Mucosa of stomach (tissue), 1 donor: ENCODE data around the gene PGR.

ENCODE experiments used
- H3K27me3 ChIP-seq: one replicate; pipeline ENCODE4 v1.7.0; 2013; ENCODE audit warnings: mild to moderate bottlenecking, low read length; ENCODE audit not compliant: control insufficient read depth, insufficient read depth
- H3K36me3 ChIP-seq: one replicate; pipeline ENCODE4 v1.7.0; 2013; ENCODE audit warnings: low read length; ENCODE audit not compliant: control insufficient read depth, insufficient read depth
- H3K4me1 ChIP-seq: one replicate; pipeline ENCODE4 v1.7.0; 2013; ENCODE audit warnings: mild to moderate bottlenecking, low read length; ENCODE audit not compliant: control insufficient read depth, insufficient read depth
- H3K4me3 ChIP-seq: one replicate; pipeline ENCODE4 v1.7.0; 2013; ENCODE audit warnings: low read length
- H3K9ac ChIP-seq: one replicate; pipeline ENCODE4 v1.7.0; 2013; ENCODE audit warnings: mild to moderate bottlenecking, low read length, moderate library complexity
- H3K9me3 ChIP-seq: one replicate; pipeline ENCODE4 v1.7.0; 2013; ENCODE audit warnings: mild to moderate bottlenecking, low read length, moderate library complexity; ENCODE audit not compliant: control insufficient read depth
- donor health status: Pancreatic carcinoma.

PGR gene

DNA sequence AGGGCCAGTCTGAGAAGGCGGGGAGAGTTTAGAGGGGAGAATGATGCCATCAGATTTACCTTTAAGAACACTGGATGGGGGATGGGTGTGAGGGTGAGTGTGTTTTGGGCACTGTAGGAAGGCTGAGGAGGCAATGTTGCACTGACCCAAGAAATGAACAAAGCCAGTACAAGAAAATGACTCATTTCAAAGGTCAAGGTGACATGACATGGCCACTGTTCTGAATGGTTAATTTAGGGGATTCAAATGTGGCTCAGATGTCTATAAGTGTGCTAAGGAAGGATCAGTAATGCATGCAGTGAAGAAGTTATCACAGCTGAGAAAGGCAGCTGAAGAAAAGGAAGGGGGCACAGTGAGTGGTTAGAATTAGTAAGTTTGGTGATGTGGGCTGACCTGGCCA lies 129.9 kb downstream of the PGR start:
- H3K9me3 ChIP-seq, result no peaks in the 10 kb centered on the region
- no peaks in the 10 kb centered on the region for H3K27me3 ChIP-seq
- H3K4me1 ChIP-seq, result no peaks in the 10 kb centered on the region
- H3K9ac ChIP-seq, result no peak overlapping the region
- no peaks in the 10 kb centered on the region for H3K36me3 ChIP-seq
- H3K4me3 ChIP-seq, result no peak overlapping the region

DNA sequence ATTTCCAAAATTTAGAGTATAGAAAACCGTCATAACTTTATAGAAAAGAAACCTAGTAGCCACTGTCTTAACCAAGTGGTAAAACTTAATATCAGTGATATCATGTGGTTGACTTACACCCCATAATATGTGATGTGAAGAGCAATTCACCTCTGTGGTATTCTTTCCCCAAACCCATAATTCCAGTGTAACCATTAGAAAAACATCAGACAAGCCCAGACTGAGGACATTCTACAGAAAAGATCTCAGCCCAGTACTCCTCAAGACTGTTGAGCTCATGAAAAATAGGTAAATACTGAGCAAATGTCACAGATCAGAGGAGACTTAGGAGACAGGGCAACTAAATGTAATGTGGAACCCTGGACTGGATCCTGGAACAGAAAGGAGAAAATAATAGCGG lies 134.6 kb downstream of the PGR start:
- Histone ChIP-seq H3K9me3 (no peaks in the 10 kb centered on the region), H3K4me3 (no peak overlapping the region), H3K9ac (no peak overlapping the region), H3K27me3 (no peaks in the 10 kb centered on the region), H3K36me3 (peaks cover 8% of the 10 kb centered on the region), H3K4me1 (no peaks in the 10 kb centered on the region)

DNA sequence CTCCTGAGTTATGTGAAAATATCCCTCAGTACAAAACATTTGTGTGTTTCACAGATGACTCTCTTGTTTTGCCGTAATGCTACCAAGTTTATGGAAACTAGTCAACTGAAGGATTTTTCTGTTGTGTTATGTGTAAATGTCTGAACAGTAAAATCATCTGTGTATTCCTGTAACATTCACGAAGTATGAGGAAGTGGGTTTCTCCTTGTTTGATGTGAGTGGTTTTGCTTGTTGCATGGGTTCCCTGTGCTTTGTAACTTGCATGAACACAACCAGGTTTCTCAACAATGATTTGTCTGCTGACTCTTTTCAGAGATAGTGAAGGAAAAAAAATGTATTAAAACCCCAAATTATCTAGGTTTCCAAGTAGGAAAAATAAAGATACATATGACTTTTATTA lies 138.1 kb downstream of the PGR start:
- peaks cover 8% of the 10 kb centered on the region for H3K36me3 ChIP-seq
- no peaks in the 10 kb centered on the region for H3K27me3 ChIP-seq
- H3K9me3 ChIP-seq, result no peaks in the 10 kb centered on the region
- no peak overlapping the region for H3K4me3 ChIP-seq
- no peak overlapping the region for H3K9ac ChIP-seq
- H3K4me1 ChIP-seq, result no peaks in the 10 kb centered on the region

DNA sequence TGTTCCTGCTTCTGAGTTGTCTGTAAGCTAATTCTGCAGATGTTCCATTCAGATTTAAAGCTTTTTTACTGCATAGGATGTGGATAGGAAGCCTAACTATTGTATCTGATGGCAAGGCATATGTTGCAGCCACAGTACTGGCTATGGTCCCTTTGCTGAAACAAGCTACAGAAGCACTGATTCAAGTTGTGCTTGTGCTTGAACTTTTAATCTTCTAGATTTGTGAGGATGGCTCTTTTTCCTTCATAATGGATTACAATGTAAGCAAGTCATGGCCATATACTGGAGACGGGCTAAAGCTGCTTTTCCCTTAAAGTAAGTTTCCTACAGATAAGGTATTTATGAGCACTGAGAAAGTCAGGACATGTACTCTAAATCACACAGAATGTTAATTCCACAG lies 138.7 kb downstream of the PGR start:
- H3K4me1 ChIP-seq, result no peaks in the 10 kb centered on the region

DNA sequence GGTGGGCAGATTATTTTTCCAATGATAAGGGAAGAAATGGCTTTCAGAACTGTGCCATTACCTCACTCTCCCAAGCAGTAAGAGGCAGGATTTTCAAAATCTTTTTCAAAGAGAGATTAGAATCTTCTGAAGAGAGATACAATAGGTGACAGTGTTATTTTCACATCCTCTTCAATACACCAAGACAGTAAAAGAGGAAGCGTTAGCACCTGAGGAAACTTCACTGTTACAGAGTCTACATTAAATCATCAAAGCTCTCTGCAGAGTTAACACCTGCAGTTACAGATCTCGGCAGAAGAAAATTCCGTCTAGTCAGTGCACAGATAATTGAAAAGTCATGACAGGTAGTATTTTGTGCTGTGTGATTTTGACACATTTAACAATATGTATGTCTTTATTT lies 144.9 kb downstream of the PGR start:
- no peaks in the 10 kb centered on the region for H3K9me3 ChIP-seq
- no peaks in the 10 kb centered on the region for H3K27me3 ChIP-seq
- no peak overlapping the region for H3K9ac ChIP-seq
- no peaks in the 10 kb centered on the region for H3K4me1 ChIP-seq
- H3K36me3 ChIP-seq, result peaks cover 8% of the 10 kb centered on the region
- H3K4me3 ChIP-seq, result no peak overlapping the region

More for the DNA sequence above, 138.7 kb downstream of the PGR start:
- Histone ChIP-seq H3K9me3 (no peaks in the 10 kb centered on the region), H3K4me3 (no peak overlapping the region), H3K9ac (no peak overlapping the region), H3K27me3 (no peaks in the 10 kb centered on the region), H3K36me3 (peaks cover 8% of the 10 kb centered on the region)

DNA sequence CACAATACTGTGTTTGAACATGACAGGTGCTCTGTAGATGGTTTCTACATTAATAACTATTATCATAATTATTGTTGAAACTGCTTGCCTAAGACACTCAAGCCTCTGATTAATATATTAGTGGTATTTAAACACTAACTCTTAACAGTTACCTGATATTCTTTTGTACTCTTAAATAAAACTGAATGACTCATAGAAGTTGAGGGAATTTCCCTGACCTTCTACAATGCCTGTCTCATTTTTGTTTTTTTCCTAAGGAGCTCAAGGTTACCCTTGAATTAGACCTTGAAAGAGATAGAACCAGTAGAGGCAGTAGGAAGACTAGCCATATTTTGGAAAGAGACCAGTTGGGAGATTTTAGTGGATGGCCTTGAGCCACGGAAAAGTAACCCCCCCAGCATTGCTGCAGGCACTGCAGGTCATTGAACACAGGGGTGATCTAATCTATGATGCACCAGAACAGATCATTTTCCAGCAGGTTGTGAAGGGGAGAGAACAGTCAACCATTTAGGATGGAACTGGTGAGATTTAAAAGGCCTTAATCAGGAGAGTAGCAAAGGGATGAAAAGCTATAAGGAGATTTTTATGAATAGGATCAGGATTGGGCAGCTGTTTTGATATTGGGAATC lies 148.3 kb downstream of the PGR start:
- no peaks in the 10 kb centered on the region for H3K27me3 ChIP-seq
- H3K9ac ChIP-seq, result no peak overlapping the region
- H3K4me1 ChIP-seq, result no peaks in the 10 kb centered on the region
- peaks cover 15% of the 10 kb centered on the region for H3K36me3 ChIP-seq
- H3K4me3 ChIP-seq, result no peak overlapping the region
- H3K9me3 ChIP-seq, result no peaks in the 10 kb centered on the region

DNA sequence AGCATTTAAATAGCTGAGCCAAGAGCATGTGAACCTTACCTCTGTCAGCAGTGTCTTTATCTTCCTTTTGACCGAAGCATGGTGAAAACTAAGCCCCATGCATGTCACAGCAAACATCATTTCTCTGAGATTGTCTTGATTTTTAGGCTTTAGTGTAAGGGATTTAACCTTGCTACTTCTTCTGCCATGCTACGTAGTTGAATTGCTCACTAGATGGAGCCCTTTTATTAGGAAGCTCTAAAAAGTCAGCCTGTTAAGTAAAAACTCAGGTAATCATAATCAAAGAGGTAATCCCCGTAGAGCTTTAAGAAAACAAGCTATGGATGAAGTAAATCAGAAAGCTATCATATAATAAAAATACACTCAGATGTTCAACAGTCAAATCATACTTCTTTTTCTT lies 149.5 kb downstream of the PGR start:
- Histone ChIP-seq H3K36me3 (peaks cover 16% of the 10 kb centered on the region), H3K4me1 (no peaks in the 10 kb centered on the region)

More for the DNA sequence above, 149.5 kb downstream of the PGR start:
- no peaks in the 10 kb centered on the region for H3K27me3 ChIP-seq
- H3K4me3 ChIP-seq, result no peak overlapping the region
- no peak overlapping the region for H3K9ac ChIP-seq
- H3K9me3 ChIP-seq, result no peaks in the 10 kb centered on the region
